Thymus (tissue), 11 donors: ENCODE measurements around the gene RHBDD2. TPM values are rescaled to one million over a fixed set of nuclear protein-coding genes. Genes with fewer than 3 reads are reported as not detected.
"Not testable (repeated sequence)": the region's sequence is repeated elsewhere in the genome, so short reads cannot be mapped to it uniquely, and the experiment has no call there.

Source experiments
- DNase-seq, 9 donors: peaks; one replicate each; pipeline ENCODE4 v3.0.0-alpha.2; 2013; ENCODE audit warnings: low spot score in 9 of 9, low read depth in 6 of 9, missing footprints in 1 of 9
- H3K27ac ChIP-seq, 2 donors: one replicate each; pipeline ENCODE4 v1.5.1; 2013; ENCODE audit warnings: control low read depth in 1 of 2, low read depth in 1 of 2, low read length in 1 of 2, mild to moderate bottlenecking in 1 of 2, moderate library complexity in 1 of 2
- H3K27me3 ChIP-seq, 2 donors: one replicate each; pipeline ENCODE4 v1.5.1; 2013; ENCODE audit warnings: low read length in 1 of 2; ENCODE audit not compliant: control insufficient read depth in 2 of 2, insufficient read depth in 1 of 2
- H3K36me3 ChIP-seq, 2 donors: one replicate each; pipeline ENCODE4 v1.5.1; 2013; ENCODE audit warnings: low read length in 1 of 2, mild to moderate bottlenecking in 1 of 2, moderate library complexity in 1 of 2; ENCODE audit not compliant: control insufficient read depth in 2 of 2, insufficient read depth in 2 of 2
- H3K4me1 ChIP-seq, 2 donors: one replicate each; pipeline ENCODE4 v1.5.1; 2013; ENCODE audit warnings: low read length in 2 of 2; ENCODE audit not compliant: control insufficient read depth in 2 of 2, insufficient read depth in 2 of 2
- H3K4me3 ChIP-seq, 2 donors: one replicate each; pipeline ENCODE4 v1.5.1; 2013; ENCODE audit warnings: low read length in 2 of 2, control low read depth in 1 of 2, mild to moderate bottlenecking in 1 of 2
- H3K9me3 ChIP-seq, 2 donors: one replicate each; pipeline ENCODE4 v1.5.1; 2013; ENCODE audit warnings: low read length in 1 of 2, mild to moderate bottlenecking in 1 of 2; ENCODE audit not compliant: control insufficient read depth in 2 of 2, insufficient read depth in 1 of 2
- WGBS: extraction: QIAGEN DNeasy Blood & Tissue Kit; methylation state at CpG from one replicate; pipeline ENCODE4 v1.1.7; 2013; 5-methylcytosine and 5-hydroxymethylcytosine counted together
- polyA plus RNA-seq: library from polyadenylated mRNA; stranded (reverse); fragments of 200-250 nt; gene quantifications from one replicate; pipeline ENCODE4 v1.2.3, GENCODE V29; 2013
- total RNA-seq: library from RNA; stranded (reverse); fragments of 120-200 nt; gene quantifications from one replicate; pipeline ENCODE4 v1.2.4, GENCODE V29; 2013
- donor health status: healthy.

RHBDD2 gene
- total and polyA plus RNA-seq, 2 donors = 18.3 to 90.7 TPM

DNA sequence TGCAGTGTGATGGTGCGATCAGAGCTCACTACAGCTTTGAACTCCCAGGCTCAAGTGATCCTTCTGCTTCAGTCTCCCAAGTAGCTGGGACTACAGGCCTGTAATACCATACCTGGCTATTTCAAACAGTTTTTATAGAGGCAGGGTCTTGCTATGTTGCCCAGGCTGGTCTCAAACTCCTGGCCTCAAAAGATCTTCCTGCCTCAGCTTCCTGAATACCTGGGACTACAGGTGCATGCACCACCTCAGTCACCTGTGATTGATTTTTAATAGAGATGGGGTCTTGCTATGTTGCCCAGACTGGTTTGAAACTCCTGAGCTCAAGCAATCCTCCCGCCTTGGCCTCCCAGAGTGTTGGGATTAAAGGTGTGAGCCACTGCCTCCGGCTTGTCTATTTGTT lies 38.8 kb upstream of the RHBDD2 start:
- no peak for DNase-seq
- Histone ChIP-seq H3K36me3 (no peaks in the 10 kb centered on the region), H3K27ac (no peak overlapping the region), H3K4me3 (no peak overlapping the region), H3K4me1 (peaks cover 0 to 6% of the 10 kb centered on the region in 2 donors), H3K9me3 (no peaks in the 10 kb centered on the region), H3K27me3 (no peaks in the 10 kb centered on the region)
- WGBS = 98% methylated on average over 3 of the region's 3 CpGs

DNA sequence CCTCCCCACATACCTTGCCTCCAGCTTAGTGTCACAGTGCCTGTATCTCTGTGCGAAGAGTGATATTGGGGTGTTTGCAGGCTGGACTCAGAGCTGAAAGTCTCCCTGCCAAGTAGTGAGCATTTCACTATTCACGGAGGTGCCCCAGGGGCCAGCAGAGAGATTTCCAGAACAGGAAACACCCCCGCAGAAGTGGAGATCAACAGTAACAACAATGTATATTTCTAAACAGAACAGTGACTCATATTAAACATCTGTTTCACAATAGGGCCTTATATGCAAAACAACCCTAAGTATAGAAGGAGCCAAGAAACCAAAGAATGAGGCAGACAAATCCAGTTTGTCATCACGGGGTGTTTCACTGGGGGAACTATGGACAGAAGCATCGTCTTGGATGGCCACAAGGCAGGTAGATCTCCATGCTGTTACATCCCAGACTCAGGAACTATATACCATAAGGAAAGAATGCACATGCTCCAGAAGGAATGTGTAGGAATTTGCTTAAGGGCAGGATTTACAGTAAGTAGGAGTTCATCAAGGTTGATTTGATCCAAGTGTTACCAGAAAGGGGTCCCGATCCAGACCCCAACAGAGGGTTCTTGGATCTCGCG lies 35.9 kb upstream of the RHBDD2 start:
- peak in 1 of 9 donors; percentile 6 for DNase-seq
- Histone ChIP-seq H3K9me3 (no peaks in the 10 kb centered on the region), H3K27ac (peak overlapping the region; percentile 22 to 52), H3K4me1 (peaks cover 0 to 6% of the 10 kb centered on the region in 2 donors), H3K36me3 (no peaks in the 10 kb centered on the region), H3K27me3 (no peaks in the 10 kb centered on the region), H3K4me3 (no peak overlapping the region)
- WGBS = 84% methylated on average over 8 of the region's 8 CpGs

DNA sequence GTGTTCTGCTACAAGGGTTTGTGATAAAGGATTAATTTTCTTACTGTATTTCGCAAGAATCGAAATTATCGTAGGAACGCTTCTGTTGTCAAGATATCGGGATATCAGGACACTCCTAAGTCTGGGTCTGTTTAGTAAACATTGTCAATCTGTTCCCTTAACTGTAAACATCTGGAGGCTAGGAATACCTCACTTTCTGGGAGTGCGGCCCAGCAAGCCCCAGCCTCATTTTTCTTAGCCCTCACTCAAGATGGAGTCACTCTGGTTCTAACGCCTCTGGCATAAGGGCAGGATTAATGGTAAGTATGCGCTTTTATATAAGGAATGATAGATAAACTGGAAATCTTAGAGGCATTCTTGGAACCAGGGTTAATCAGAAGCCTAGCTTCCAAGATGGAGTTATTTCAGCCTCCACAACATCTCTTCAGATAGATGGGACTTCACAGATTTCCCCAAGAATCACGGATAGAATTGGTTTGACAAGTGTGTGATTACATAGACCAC lies 35.2 kb upstream of the RHBDD2 start:
- Histone ChIP-seq H3K36me3 (no peaks in the 10 kb centered on the region), H3K27ac (no peak overlapping the region), H3K4me1 (peaks cover 0 to 6% of the 10 kb centered on the region in 2 donors), H3K9me3 (no peaks in the 10 kb centered on the region), H3K4me3 (no peak overlapping the region), H3K27me3 (no peaks in the 10 kb centered on the region)
- no peak for DNase-seq
- WGBS = 98% methylated on average over 9 of the region's 9 CpGs

DNA sequence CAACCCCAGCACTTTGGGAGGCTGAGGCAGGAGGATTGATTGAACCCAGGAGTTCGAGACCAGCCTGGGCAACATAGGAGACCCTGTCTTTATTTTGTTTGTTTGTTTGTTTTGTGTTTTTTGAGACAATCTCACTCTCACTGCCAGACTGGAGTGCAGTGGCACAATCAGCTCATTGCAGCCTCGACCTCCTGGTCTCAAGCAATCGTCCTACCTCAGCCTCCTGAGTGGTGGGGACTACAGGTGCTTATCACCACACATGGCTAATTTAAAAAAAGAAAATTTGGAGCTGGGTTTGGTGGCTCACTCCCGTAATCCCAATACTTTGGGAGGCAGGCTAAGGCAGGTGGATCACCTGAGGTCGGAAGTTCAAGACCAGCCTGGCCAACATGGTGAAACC lies 34.7 kb upstream of the RHBDD2 start:
- Histone ChIP-seq H3K9me3 (no peaks in the 10 kb centered on the region), H3K4me1 (peaks cover 0 to 6% of the 10 kb centered on the region in 2 donors), H3K27ac (peak overlapping the region in 1 of 2 donors; percentile 52), H3K36me3 (no peaks in the 10 kb centered on the region), H3K27me3 (no peaks in the 10 kb centered on the region), H3K4me3 (no peak overlapping the region)
- 92% methylated on average over 5 of the region's 5 CpGs for WGBS
- DNase-seq = no peak

DNA sequence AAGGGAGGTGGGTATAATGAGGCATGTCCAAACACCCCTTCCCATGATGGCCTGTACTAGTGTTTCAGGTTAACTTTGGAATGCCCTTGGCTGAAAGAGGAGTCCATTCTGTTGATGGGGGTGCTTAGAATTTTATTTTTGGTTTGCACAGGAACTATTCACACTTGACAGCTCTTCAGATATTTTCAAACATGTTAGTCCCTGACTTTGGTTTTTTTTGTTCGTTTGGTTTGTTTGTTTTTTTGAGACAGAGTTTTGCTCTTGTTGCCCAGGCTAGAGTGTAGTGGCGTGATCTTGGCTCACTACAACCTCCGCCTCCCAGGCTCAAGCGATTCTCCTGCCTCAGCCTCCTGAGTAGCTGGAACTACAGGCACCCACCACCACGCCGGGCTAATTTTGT lies 33.7 kb upstream of the RHBDD2 start:
- H3K9me3 ChIP-seq, H3K4me1 ChIP-seq, H3K27ac ChIP-seq, H3K27me3 ChIP-seq, H3K36me3 ChIP-seq, H3K4me3 ChIP-seq: not testable (repeated sequence)
- DNase-seq = peak in 1 of 9 donors; percentile 10
- 87% methylated on average over 6 of the region's 6 CpGs for WGBS

DNA sequence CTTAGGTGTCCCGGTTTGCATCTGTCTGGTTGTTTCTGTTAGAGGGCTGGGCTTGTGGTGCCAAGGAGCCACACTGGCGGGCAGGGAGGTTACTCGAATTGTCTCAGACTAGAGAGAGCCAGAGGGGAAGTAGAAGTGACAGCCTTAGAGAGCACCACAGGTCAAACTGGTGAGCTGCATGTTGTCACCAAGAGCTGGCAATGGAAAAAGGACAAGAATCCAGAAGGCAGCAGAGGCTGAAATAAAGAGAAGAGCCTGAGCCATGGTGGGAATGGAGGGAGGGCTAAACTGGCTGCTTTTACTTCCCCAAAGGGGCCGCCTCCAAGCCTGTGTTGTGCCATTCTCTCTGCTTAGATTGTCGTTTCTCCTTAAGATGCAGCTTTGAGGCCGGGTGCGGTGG lies 31.1 kb upstream of the RHBDD2 start:
- no peak overlapping the region for H3K27ac ChIP-seq
- no peaks in the 10 kb centered on the region for H3K9me3 ChIP-seq
- no peaks in the 10 kb centered on the region for H3K27me3 ChIP-seq
- DNase-seq = no peak
- peaks cover 0 to 2% of the 10 kb centered on the region in 2 donors for H3K4me1 ChIP-seq
- 88% methylated on average over 7 of the region's 7 CpGs for WGBS
- no peak overlapping the region for H3K4me3 ChIP-seq
- H3K36me3 ChIP-seq = no peaks in the 10 kb centered on the region

DNA sequence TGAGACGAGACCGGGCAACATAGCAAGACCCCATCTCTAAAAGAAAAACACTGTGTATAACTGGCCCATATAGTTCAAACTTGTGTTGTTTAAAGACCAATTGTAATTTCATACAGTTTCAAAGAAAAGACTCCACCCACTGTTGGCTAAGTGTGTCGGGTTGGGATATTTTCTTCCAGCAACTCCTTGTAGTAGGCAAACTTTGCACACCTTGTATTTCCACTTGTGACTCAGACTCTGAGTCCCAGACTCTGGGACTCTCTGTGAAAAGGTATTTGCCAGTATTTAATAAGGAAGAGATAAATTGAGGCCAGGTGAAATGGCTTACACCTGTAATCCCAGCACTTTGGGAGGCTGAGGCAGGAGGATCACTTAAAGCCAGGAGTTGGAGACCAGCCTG lies 29.3 kb upstream of the RHBDD2 start:
- Histone ChIP-seq H3K27ac (no peak overlapping the region), H3K27me3 (no peaks in the 10 kb centered on the region), H3K36me3 (no peaks in the 10 kb centered on the region), H3K4me3 (no peak overlapping the region), H3K4me1 (no peaks in the 10 kb centered on the region), H3K9me3 (no peaks in the 10 kb centered on the region)
- DNase-seq = no peak
- WGBS = 94% methylated on average over 3 of the region's 3 CpGs

DNA sequence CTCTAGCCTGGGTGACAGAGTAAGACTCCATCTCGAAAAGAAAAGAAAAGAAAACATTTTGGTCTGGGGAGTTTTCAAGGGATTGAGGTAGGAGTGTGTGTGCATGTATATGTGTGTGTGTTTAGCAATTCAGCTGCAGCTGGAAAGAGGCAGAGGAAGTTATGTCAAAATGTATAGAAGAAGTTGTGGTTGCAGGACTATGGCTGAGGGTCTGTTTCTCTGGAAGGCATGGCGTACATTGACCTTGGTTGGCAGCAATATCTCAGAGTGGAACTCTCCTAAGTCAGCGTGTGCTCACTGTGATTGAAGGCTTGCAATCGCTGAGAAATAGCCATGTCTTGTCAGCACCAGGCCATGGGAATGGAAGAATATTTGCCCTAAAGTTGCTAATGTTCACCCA lies 28.6 kb upstream of the RHBDD2 start:
- Histone ChIP-seq H3K27me3 (no peaks in the 10 kb centered on the region), H3K36me3 (no peaks in the 10 kb centered on the region), H3K4me3 (no peak overlapping the region), H3K4me1 (no peaks in the 10 kb centered on the region), H3K27ac (no peak overlapping the region), H3K9me3 (no peaks in the 10 kb centered on the region)
- 37% methylated on average over 4 of the region's 4 CpGs for WGBS
- DNase-seq = no peak

DNA sequence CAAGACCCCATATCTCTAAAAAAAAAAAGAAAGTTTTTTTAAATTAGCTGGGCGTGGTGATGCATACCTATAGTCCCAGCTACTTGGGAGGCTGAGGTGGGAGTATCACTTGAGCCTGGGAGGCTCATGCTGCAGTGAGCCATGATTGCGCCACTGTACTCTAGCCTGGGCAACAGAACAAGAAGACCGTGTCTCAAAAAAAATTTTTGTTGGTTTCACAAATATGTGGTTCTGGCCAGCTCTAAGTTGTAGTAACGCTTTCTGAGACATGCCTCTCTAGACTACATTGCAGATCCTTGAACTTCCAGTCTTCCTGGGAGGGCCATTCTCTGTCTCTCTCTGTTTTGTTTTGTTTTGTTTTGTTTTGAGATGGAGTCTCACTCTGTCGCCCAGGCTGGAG lies 24.6 kb upstream of the RHBDD2 start:
- 96% methylated on average over 5 of the region's 5 CpGs for WGBS
- DNase-seq = no peak
- H3K27me3 ChIP-seq = no peaks in the 10 kb centered on the region
- no peak overlapping the region for H3K4me3 ChIP-seq
- H3K27ac ChIP-seq = no peak overlapping the region
- H3K9me3 ChIP-seq = no peaks in the 10 kb centered on the region
- no peaks in the 10 kb centered on the region for H3K4me1 ChIP-seq
- no peaks in the 10 kb centered on the region for H3K36me3 ChIP-seq
